HAP-1 (cell line): ENCODE measurements around the gene SIN3A.
A peak's percentile ranks its signal among the peaks of the same experiment; 100 is the strongest.
"Not testable (repeated sequence)": the region's sequence is repeated elsewhere in the genome, so short reads cannot be mapped to it uniquely, and the experiment has no call there.

ENCODE experiments used
- DNase-seq, 2 experiments: peaks; one replicate each; pipeline ENCODE4 v3.0.0-alpha.2; 2016 to 2020; ENCODE audit warnings: low spot score in 2 of 2
- H3K27me3 ChIP-seq: fragments of 250-450 bp; sonication (Bioruptor Pico); 2 replicates; pipeline ENCODE4 v1.5.1; 2020; ENCODE audit warnings: low read depth, mild to moderate bottlenecking, moderate library complexity
- H3K36me3 ChIP-seq: fragments of 250-450 bp; sonication (Bioruptor Pico); replicated peaks from 2 replicates; pipeline ENCODE4 v1.5.1; 2020; ENCODE audit warnings: mild to moderate bottlenecking
- H3K4me1 ChIP-seq: fragments of 250-450 bp; sonication (Bioruptor Pico); 2 replicates; pipeline ENCODE4 v1.5.1; 2020; ENCODE audit warnings: mild to moderate bottlenecking
- H3K4me3 ChIP-seq: fragments of 250-450 bp; sonication (Bioruptor Pico); 2 replicates; pipeline ENCODE4 v1.5.1; 2020; ENCODE audit warnings: mild to moderate bottlenecking, moderate library complexity
- H3K9me3 ChIP-seq: fragments of 250-450 bp; sonication (Bioruptor Pico); 2 replicates; pipeline ENCODE4 v1.5.1; 2020; ENCODE audit warnings: mild to moderate bottlenecking, moderate library complexity
- in situ Hi-C: fragments of 300-500 bp; cut with MboI; formaldehyde crosslinking; loops from 3 replicates; pipeline ENCODE4 v1.14.3; 2020; ENCODE audit warnings: low sequenced_read_pairs, inconsistent platforms, mixed read lengths

Gene SIN3A

GRCh38 chr15:75454471-75455378 lies 3.2 kb upstream of the SIN3A start:
- H3K36me3 ChIP-seq: peaks cover 6% of the 10 kb centered on the region
- in situ Hi-C loops: no loop called here
- H3K9me3 ChIP-seq: no peaks in the 10 kb centered on the region; the same call in 1 of the 2 replicates
- H3K4me1 ChIP-seq: peaks cover 18% of the 10 kb centered on the region
- peak overlapping the region; percentile 99 for H3K4me3 ChIP-seq
- no peaks in the 10 kb centered on the region for H3K27me3 ChIP-seq
- peak; percentile 80 to 92 for DNase-seq

GRCh38 chr15:75453703-75454470 lies 2.4 kb upstream of the SIN3A start:
- Histone ChIP-seq H3K36me3 (peaks cover 8% of the 10 kb centered on the region), H3K4me3 (peak overlapping the region; percentile 99), H3K9me3 (no peaks in the 10 kb centered on the region; the same call in 1 of the 2 replicates), H3K27me3 (no peaks in the 10 kb centered on the region), H3K4me1 (peaks cover 26% of the 10 kb centered on the region)
- DNase-seq: peak; percentile 100
- in situ Hi-C loops: no loop called here

- H3K4me3 ChIP-seq: peak overlapping the region; percentile 99
- peaks cover 30% of the 10 kb centered on the region for H3K4me1 ChIP-seq
- in situ Hi-C loops: no loop called here
- H3K36me3 ChIP-seq: peaks cover 8% of the 10 kb centered on the region
- DNase-seq: peak; percentile 87 to 91
- H3K27me3 ChIP-seq: no peaks in the 10 kb centered on the region
- no peaks in the 10 kb centered on the region; the same call in 1 of the 2 replicates for H3K9me3 ChIP-seq
Measured at GRCh38 chr15:75452865-75453702, 1.6 kb upstream of the SIN3A start.

GRCh38 chr15:75452364-75452864 lies 924 bp upstream of the SIN3A start:
- H3K36me3 ChIP-seq: peaks cover 11% of the 10 kb centered on the region
- peak; percentile 94 to 95 for DNase-seq
- H3K4me1 ChIP-seq: peaks cover 30% of the 10 kb centered on the region
- no peaks in the 10 kb centered on the region for H3K27me3 ChIP-seq
- H3K9me3 ChIP-seq: no peaks in the 10 kb centered on the region; the same call in 1 of the 2 replicates
- in situ Hi-C loops: no loop called here
- peak overlapping the region; percentile 99 for H3K4me3 ChIP-seq

- in situ Hi-C loops: no loop called here
Measured at GRCh38 chr15:75451202-75451673, 252 bp downstream of the SIN3A start.

GRCh38 chr15:75450307-75451201 lies 936 bp downstream of the SIN3A start:
- in situ Hi-C loops: no loop called here
- H3K4me3 ChIP-seq: peak overlapping the region; percentile 79
- H3K36me3 ChIP-seq: peaks cover 15% of the 10 kb centered on the region
- no peaks in the 10 kb centered on the region; the same call in 1 of the 2 replicates for H3K9me3 ChIP-seq
- peak; percentile 100 for DNase-seq
- H3K27me3 ChIP-seq: no peaks in the 10 kb centered on the region; the same call in 1 of the 2 replicates
- H3K4me1 ChIP-seq: peaks cover 24% of the 10 kb centered on the region

More at GRCh38 chr15:75451202-75451673, 252 bp downstream of the SIN3A start:
- peak overlapping the region; percentile 79 for H3K4me3 ChIP-seq
- no peak for DNase-seq
- H3K27me3 ChIP-seq: no peaks in the 10 kb centered on the region; the same call in 1 of the 2 replicates
- H3K4me1 ChIP-seq: peaks cover 25% of the 10 kb centered on the region
- no peaks in the 10 kb centered on the region; the same call in 1 of the 2 replicates for H3K9me3 ChIP-seq
- peaks cover 18% of the 10 kb centered on the region for H3K36me3 ChIP-seq

GRCh38 chr15:75449585-75450306 lies 1.7 kb downstream of the SIN3A start:
- H3K4me1 ChIP-seq: peaks cover 24% of the 10 kb centered on the region
- DNase-seq: peak in 1 of 2 experiments; percentile 43
- in situ Hi-C loops: no loop called here

GRCh38 chr15:75448171-75448570 lies 3.3 kb downstream of the SIN3A start:
- H3K4me3 ChIP-seq, in situ Hi-C loops, H3K27me3 ChIP-seq, H3K9me3 ChIP-seq, DNase-seq: not testable (repeated sequence)
- H3K4me1 ChIP-seq: peaks cover 21% of the 10 kb centered on the region
- H3K36me3 ChIP-seq: peaks cover 23% of the 10 kb centered on the region

More at GRCh38 chr15:75449585-75450306, 1.7 kb downstream of the SIN3A start:
- Histone ChIP-seq H3K36me3 (peaks cover 13% of the 10 kb centered on the region), H3K4me3 (peak overlapping the region; percentile 79), H3K9me3 (no peaks in the 10 kb centered on the region; the same call in 1 of the 2 replicates), H3K27me3 (no peaks in the 10 kb centered on the region; the same call in 1 of the 2 replicates)

- Histone ChIP-seq H3K27me3 (no peaks in the 10 kb centered on the region; the same call in 1 of the 2 replicates), H3K4me3 (no peak overlapping the region), H3K4me1 (peaks cover 18% of the 10 kb centered on the region), H3K36me3 (peaks cover 32% of the 10 kb centered on the region), H3K9me3 (no peaks in the 10 kb centered on the region)
- in situ Hi-C loops: no loop called here
- no peak for DNase-seq
Measured at GRCh38 chr15:75446151-75446550, 5.3 kb downstream of the SIN3A start.

GRCh38 chr15:75445324-75445723 lies 6.2 kb downstream of the SIN3A start:
- in situ Hi-C loops: not testable (repeated sequence)

GRCh38 chr15:75443972-75444453 lies 7.5 kb downstream of the SIN3A start:
- peaks cover 33% of the 10 kb centered on the region for H3K36me3 ChIP-seq
- in situ Hi-C loops, DNase-seq, H3K4me1 ChIP-seq, H3K4me3 ChIP-seq, H3K27me3 ChIP-seq, H3K9me3 ChIP-seq: not testable (repeated sequence)

More at GRCh38 chr15:75445324-75445723, 6.2 kb downstream of the SIN3A start:
- not testable (repeated sequence) for DNase-seq, H3K9me3 ChIP-seq, H3K27me3 ChIP-seq, H3K4me3 ChIP-seq
- H3K36me3 ChIP-seq: peaks cover 32% of the 10 kb centered on the region
- H3K4me1 ChIP-seq: peaks cover 18% of the 10 kb centered on the region
